Measurements from ENCODE around the gene CLK3. TPM values are rescaled to one million over a fixed set of nuclear protein-coding genes. Genes with fewer than 3 reads are reported as not detected.
"Not testable (repeated sequence)": the region's sequence is repeated elsewhere in the genome, so short reads cannot be mapped to it uniquely, and the experiment has no call there.

The CLK3 gene
- total and polyA plus RNA-seq, 2 donors (not counting 1 experiment from before 2014, with no cell fraction given), result 39.9 to 43.1 TPM

DNA sequence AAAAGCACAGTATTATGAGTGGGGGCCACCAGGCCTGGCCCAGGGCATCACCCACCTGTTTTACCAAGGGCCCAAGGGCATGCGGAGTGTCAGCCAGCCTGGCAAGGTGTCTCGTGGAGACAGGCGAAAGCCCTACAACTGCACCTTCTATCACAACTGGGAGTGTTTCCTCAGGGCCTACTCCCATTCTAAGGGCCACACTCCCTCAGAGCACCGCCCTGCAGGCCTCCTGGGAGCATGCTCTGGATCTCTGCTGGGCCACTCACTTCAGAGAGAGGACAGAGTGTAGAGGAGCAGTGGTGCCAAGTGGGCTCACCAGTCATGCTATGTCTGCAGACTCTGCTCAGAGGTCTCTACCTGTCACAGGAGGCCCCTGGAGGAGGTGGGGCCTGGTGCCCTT is 21.2 kb upstream of the CLK3 start:
- no peaks in the 10 kb centered on the region for H3K9me3 ChIP-seq (ENCODE audit: control insufficient read depth, insufficient read depth, low read depth, low read length)
- H3K27me3 ChIP-seq (ENCODE audit: control insufficient read depth, insufficient read depth, low read length), result no peaks in the 10 kb centered on the region
- peaks cover 3% of the 10 kb centered on the region for H3K36me3 ChIP-seq (ENCODE audit: control insufficient read depth, insufficient read depth, low read length)
- no peak overlapping the region for H3K9ac ChIP-seq (ENCODE audit: insufficient read depth, low read length)
- no peaks in the 10 kb centered on the region for H3K4me1 ChIP-seq (ENCODE audit: control insufficient read depth, extremely low read depth, insufficient read depth, low read length)
- no peak overlapping the region for H3K4me2 ChIP-seq (ENCODE audit: extremely low read depth, insufficient read depth, low read length)
- H3K79me2 ChIP-seq (ENCODE audit: control insufficient read depth, insufficient read depth, low read length), result no peaks in the 10 kb centered on the region
- no peak for TF ChIP-seq EZH2 (IDR thresholded peaks at IDR 0.05; ENCODE audit: low read length, missing control alignments)
- no peak for TF ChIP-seq CTCF (conservative IDR thresholded peaks at IDR 0.05 in 1 of 2, IDR thresholded peaks at IDR 0.05 in 1 of 2; ENCODE audit: low read depth in 1 of 2, low read length in 2 of 2)
- H3K27ac ChIP-seq (ENCODE audit: insufficient read depth, low read length), result no peak overlapping the region
- no peak overlapping the region for H3K4me3 ChIP-seq (replicated peaks in 1 of 4; ENCODE audit: control extremely low read depth in 1 of 4, insufficient read depth in 1 of 4, low read depth in 3 of 4, low read length in 4 of 4)
- no peaks in the 10 kb centered on the region for H4K20me1 ChIP-seq (ENCODE audit: control insufficient read depth, extremely low read depth, insufficient read depth, low read length)
- no peak overlapping the region for H2AFZ ChIP-seq (ENCODE audit: low read length)
- DNase-seq (ENCODE audit: low read depth in 2 of 2), result no peak

GRCh38 chr15:74595271-74595670 is 20.4 kb upstream of the CLK3 start:
- no peaks in the 10 kb centered on the region for H3K9me3 ChIP-seq (ENCODE audit: control insufficient read depth, insufficient read depth, low read depth, low read length)
- DNase-seq (ENCODE audit: low read depth in 2 of 2), result no peak
- H3K36me3 ChIP-seq (ENCODE audit: control insufficient read depth, insufficient read depth, low read length), result peaks cover 3% of the 10 kb centered on the region
- no peak overlapping the region for H3K9ac ChIP-seq (ENCODE audit: insufficient read depth, low read length)
- no peak overlapping the region for H3K4me2 ChIP-seq (ENCODE audit: extremely low read depth, insufficient read depth, low read length)
- H3K4me3 ChIP-seq (replicated peaks in 1 of 4; ENCODE audit: control extremely low read depth in 1 of 4, insufficient read depth in 1 of 4, low read depth in 3 of 4, low read length in 4 of 4), result no peak overlapping the region
- no peak for TF ChIP-seq CTCF (conservative IDR thresholded peaks at IDR 0.05 in 1 of 2, IDR thresholded peaks at IDR 0.05 in 1 of 2; ENCODE audit: low read depth in 1 of 2, low read length in 2 of 2)
- no peak for TF ChIP-seq EZH2 (IDR thresholded peaks at IDR 0.05; ENCODE audit: low read length, missing control alignments)
- no peaks in the 10 kb centered on the region for H4K20me1 ChIP-seq (ENCODE audit: control insufficient read depth, extremely low read depth, insufficient read depth, low read length)
- no peaks in the 10 kb centered on the region for H3K27me3 ChIP-seq (ENCODE audit: control insufficient read depth, insufficient read depth, low read length)
- H2AFZ ChIP-seq (ENCODE audit: low read length), result no peak overlapping the region
- H3K27ac ChIP-seq (ENCODE audit: insufficient read depth, low read length), result no peak overlapping the region
- no peaks in the 10 kb centered on the region for H3K4me1 ChIP-seq (ENCODE audit: control insufficient read depth, extremely low read depth, insufficient read depth, low read length)
- H3K79me2 ChIP-seq (ENCODE audit: control insufficient read depth, insufficient read depth, low read length), result no peaks in the 10 kb centered on the region

GRCh38 chr15:74596736-74597135 is 18.9 kb upstream of the CLK3 start:
- not testable (repeated sequence) for H3K4me1 ChIP-seq (ENCODE audit: control insufficient read depth, extremely low read depth, insufficient read depth, low read length); H4K20me1 ChIP-seq (ENCODE audit: control insufficient read depth, extremely low read depth, insufficient read depth, low read length); H3K27me3 ChIP-seq (ENCODE audit: control insufficient read depth, insufficient read depth, low read length); H3K4me3 ChIP-seq (replicated peaks in 1 of 4; ENCODE audit: control extremely low read depth in 1 of 4, insufficient read depth in 1 of 4, low read depth in 3 of 4, low read length in 4 of 4); H3K9ac ChIP-seq (ENCODE audit: insufficient read depth, low read length); H3K4me2 ChIP-seq (ENCODE audit: extremely low read depth, insufficient read depth, low read length); H3K27ac ChIP-seq (ENCODE audit: insufficient read depth, low read length); H3K36me3 ChIP-seq (ENCODE audit: control insufficient read depth, insufficient read depth, low read length); DNase-seq (ENCODE audit: low read depth in 2 of 2); H3K79me2 ChIP-seq (ENCODE audit: control insufficient read depth, insufficient read depth, low read length); H2AFZ ChIP-seq (ENCODE audit: low read length); H3K9me3 ChIP-seq (ENCODE audit: control insufficient read depth, insufficient read depth, low read depth, low read length)

- not testable (repeated sequence) for H3K4me3 ChIP-seq (replicated peaks in 1 of 4; ENCODE audit: control extremely low read depth in 1 of 4, insufficient read depth in 1 of 4, low read depth in 3 of 4, low read length in 4 of 4); H3K4me1 ChIP-seq (ENCODE audit: control insufficient read depth, extremely low read depth, insufficient read depth, low read length); H3K27me3 ChIP-seq (ENCODE audit: control insufficient read depth, insufficient read depth, low read length); H3K9me3 ChIP-seq (ENCODE audit: control insufficient read depth, insufficient read depth, low read depth, low read length); H3K9ac ChIP-seq (ENCODE audit: insufficient read depth, low read length); DNase-seq (ENCODE audit: low read depth in 2 of 2); H3K36me3 ChIP-seq (ENCODE audit: control insufficient read depth, insufficient read depth, low read length); H3K4me2 ChIP-seq (ENCODE audit: extremely low read depth, insufficient read depth, low read length); H3K27ac ChIP-seq (ENCODE audit: insufficient read depth, low read length); H2AFZ ChIP-seq (ENCODE audit: low read length); H3K79me2 ChIP-seq (ENCODE audit: control insufficient read depth, insufficient read depth, low read length); H4K20me1 ChIP-seq (ENCODE audit: control insufficient read depth, extremely low read depth, insufficient read depth, low read length)
Measured at GRCh38 chr15:74597146-74597705, 18.4 kb upstream of the CLK3 start.
